Panc1 (cell line): Measurements from ENCODE around the gene ZNF516.

Experiments used
- POLR2AphosphoS5 ChIP-seq: IDR thresholded peaks from 2 replicates; pipeline ENCODE4 v1.6.1; 2012; ENCODE audit warnings: mild to moderate bottlenecking, low read depth, low read length, moderate library complexity
- SIN3A ChIP-seq: IDR thresholded peaks from 2 replicates; pipeline ENCODE4 v1.6.1; 2012; ENCODE audit warnings: low read depth, mild to moderate bottlenecking, low read length, moderate library complexity, borderline replicate concordance; ENCODE audit not compliant: insufficient read depth
- TCF7L2 ChIP-seq: IDR thresholded peaks from 2 replicates; pipeline ENCODE4 v1.6.1; 2011; ENCODE audit warnings: mild to moderate bottlenecking, low read depth, low read length, inconsistent platforms
- TF ChIP-seq, protein P1 (sequence below): fragments of 450-650 bp; IDR thresholded peaks from 2 replicates; pipeline ENCODE4 v1.5.1; 2017; ENCODE audit warnings: mild to moderate bottlenecking
- TF ChIP-seq, protein P2 (sequence below), 2 experiments: IDR thresholded peaks; 2 replicates each; pipeline ENCODE4 v1.6.1; 2011 to 2012; ENCODE audit warnings: low read depth in 2 of 2, control low read depth in 1 of 2, low read length in 1 of 2, mild to moderate bottlenecking in 1 of 2, moderate library complexity in 1 of 2; ENCODE audit not compliant: insufficient read depth in 1 of 2

DNA sequence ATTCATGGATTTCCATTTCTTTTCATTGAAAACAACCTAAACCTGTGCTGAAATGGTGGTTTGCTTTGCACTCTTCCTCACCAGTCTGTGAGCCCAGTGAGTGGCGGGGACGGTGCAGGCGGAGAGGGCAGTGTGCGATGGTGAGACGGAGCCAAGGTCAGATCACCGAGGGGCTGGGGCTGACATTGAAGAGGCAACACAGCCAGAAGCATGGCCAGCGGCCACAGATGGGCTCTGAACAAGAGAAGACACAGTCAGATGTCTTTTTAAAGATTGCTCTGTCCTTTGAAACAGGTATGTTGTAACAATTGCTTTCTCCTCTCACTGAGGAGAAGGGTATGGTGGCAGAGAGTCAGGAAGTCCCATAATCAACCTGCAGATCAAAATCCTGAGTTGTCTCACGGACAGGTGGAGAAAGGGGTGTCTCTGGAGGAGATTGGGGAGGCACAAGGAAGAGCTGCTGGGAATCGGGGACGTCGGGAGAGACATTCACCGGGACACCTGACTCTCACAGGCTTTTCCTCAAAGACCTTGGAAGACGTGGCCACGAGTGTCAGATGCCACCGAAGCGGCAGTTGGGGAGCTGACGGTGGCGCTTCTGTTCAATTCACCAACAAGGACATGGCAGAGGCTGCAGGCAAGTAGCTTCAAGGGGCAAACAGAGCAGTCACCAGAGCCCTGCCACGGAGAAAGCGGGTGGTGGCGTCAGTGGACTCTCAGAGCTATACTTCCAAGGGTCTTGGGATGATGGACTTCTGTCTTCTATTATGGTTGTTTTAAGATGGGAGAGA lies 12.1 kb upstream of the ZNF516 start:
- TF ChIP-seq, protein P1, sequence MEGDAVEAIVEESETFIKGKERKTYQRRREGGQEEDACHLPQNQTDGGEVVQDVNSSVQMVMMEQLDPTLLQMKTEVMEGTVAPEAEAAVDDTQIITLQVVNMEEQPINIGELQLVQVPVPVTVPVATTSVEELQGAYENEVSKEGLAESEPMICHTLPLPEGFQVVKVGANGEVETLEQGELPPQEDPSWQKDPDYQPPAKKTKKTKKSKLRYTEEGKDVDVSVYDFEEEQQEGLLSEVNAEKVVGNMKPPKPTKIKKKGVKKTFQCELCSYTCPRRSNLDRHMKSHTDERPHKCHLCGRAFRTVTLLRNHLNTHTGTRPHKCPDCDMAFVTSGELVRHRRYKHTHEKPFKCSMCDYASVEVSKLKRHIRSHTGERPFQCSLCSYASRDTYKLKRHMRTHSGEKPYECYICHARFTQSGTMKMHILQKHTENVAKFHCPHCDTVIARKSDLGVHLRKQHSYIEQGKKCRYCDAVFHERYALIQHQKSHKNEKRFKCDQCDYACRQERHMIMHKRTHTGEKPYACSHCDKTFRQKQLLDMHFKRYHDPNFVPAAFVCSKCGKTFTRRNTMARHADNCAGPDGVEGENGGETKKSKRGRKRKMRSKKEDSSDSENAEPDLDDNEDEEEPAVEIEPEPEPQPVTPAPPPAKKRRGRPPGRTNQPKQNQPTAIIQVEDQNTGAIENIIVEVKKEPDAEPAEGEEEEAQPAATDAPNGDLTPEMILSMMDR: no peak
- TF ChIP-seq, protein P2, sequence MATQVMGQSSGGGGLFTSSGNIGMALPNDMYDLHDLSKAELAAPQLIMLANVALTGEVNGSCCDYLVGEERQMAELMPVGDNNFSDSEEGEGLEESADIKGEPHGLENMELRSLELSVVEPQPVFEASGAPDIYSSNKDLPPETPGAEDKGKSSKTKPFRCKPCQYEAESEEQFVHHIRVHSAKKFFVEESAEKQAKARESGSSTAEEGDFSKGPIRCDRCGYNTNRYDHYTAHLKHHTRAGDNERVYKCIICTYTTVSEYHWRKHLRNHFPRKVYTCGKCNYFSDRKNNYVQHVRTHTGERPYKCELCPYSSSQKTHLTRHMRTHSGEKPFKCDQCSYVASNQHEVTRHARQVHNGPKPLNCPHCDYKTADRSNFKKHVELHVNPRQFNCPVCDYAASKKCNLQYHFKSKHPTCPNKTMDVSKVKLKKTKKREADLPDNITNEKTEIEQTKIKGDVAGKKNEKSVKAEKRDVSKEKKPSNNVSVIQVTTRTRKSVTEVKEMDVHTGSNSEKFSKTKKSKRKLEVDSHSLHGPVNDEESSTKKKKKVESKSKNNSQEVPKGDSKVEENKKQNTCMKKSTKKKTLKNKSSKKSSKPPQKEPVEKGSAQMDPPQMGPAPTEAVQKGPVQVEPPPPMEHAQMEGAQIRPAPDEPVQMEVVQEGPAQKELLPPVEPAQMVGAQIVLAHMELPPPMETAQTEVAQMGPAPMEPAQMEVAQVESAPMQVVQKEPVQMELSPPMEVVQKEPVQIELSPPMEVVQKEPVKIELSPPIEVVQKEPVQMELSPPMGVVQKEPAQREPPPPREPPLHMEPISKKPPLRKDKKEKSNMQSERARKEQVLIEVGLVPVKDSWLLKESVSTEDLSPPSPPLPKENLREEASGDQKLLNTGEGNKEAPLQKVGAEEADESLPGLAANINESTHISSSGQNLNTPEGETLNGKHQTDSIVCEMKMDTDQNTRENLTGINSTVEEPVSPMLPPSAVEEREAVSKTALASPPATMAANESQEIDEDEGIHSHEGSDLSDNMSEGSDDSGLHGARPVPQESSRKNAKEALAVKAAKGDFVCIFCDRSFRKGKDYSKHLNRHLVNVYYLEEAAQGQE (IDR thresholded peaks at IDR 0.05; ENCODE audit: insufficient read depth in 1 of 2, low read depth in 2 of 2, low read length in 1 of 2): no peak
- TF ChIP-seq POLR2AphosphoS5 (no peak), SIN3A (no peak), TCF7L2 (no peak)
